ENCODE results near the gene SOWAHD. TPM values are rescaled to one million over a fixed set of nuclear protein-coding genes. Genes with fewer than 3 reads are reported as not detected.

SOWAHD gene, protein sequence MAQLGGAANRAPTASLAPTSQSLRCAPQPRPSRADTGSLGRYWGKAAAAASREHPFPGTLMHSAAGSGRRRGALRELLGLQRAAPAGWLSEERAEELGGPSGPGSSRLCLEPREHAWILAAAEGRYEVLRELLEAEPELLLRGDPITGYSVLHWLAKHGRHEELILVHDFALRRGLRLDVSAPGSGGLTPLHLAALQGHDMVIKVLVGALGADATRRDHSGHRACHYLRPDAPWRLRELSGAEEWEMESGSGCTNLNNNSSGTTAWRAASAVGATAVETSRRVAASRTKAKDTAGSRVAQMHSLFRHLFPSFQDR
- total RNA-seq, result 14.9 and 16.8 TPM in 2 replicates
- 15.5 TPM for total RNA-seq (2013)
- 1.3 and 3.8 TPM in 2 replicates for polyA plus RNA-seq
- 10.6 and 18.4 TPM in 2 replicates for polyA minus RNA-seq

DNA sequence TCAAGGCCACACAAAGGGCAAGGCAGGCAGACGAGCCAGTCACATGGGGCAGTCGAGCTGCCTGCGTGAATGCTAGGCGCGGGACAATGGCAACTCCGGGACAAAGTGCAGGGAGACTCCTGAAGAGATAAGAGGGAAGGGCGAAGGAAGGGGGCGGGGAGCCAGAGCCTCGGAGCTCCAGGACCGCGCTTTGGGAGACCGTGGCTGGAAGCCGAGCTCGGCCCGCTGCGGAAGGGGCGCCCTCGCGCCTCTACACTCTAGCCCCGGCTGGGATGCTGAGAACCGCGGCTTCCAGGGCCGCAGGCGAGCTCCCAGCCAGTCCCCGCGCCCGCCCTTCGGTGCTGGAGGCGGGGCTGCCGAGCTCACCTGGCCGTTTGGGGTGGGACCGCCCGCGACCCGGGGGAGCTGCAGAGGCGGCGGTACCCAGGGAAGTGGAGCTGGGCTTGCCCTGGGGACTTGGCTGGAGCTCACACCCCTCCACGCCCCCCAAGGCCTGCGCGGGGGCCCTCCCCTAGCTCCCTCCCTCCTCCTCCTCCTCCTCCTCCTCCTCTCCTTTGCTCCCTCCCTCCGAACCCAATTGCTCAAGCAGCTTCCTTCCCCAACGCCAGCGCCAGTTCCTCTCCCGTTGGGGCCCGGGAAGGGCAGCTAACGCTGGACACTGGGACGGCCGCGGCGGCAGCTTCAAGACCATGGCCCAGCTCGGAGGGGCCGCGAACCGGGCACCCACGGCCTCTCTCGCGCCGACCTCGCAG, at the start of gene SOWAHD:
Gene SOWAHD, plus strand, starts transcription at position 610 of the 752 bp plus-strand sequence. Its CDS starts 80 bp downstream, at position 690.
- peak within 1 kb of the TSS; percentile 78 for H3K4me2 ChIP-seq (replicated peaks; ENCODE audit: low read depth, low read length, poor library complexity, severe bottlenecking)
- H3K9me3 ChIP-seq (ENCODE audit: control extremely low read depth in 1 of 3, control insufficient read depth in 2 of 3, insufficient read depth in 1 of 3, low read length in 2 of 3), result no peaks in the 10 kb centered on the region
- CTCF ChIA-PET, result interaction anchor here (0.6 to 7.9 kb wide), 13 partner anchors 10 to 287 kb away, joined by 3 to 35 read pairs (median 5); partner anchors contain the start of genes NKRF and RPL39
- H3K9ac ChIP-seq (ENCODE audit: low read length), result peak within 1 kb of the TSS; percentile 72
- H3K4me1 ChIP-seq (ENCODE audit: control insufficient read depth in 2 of 2, insufficient read depth in 2 of 2, low read length in 2 of 2), result peaks cover 70 to 73% of the 10 kb centered on the region in 2 donors
- H3K27ac ChIP-seq (ENCODE audit: low read length in 2 of 2), result peak within 1 kb of the TSS; percentile 88 to 89
- Mint-ChIP-seq H3K4me3 (peak within 1 kb of the TSS; percentile 88), H3K9me3 (ENCODE audit: insufficient read depth) (no peaks in the 10 kb centered on the region), H3K27ac (peak within 1 kb of the TSS; percentile 98), H3K4me1 (peaks cover 65% of the 10 kb centered on the region), H3K27me3 (no peaks in the 10 kb centered on the region)
- TF ChIP-seq, protein P1, sequence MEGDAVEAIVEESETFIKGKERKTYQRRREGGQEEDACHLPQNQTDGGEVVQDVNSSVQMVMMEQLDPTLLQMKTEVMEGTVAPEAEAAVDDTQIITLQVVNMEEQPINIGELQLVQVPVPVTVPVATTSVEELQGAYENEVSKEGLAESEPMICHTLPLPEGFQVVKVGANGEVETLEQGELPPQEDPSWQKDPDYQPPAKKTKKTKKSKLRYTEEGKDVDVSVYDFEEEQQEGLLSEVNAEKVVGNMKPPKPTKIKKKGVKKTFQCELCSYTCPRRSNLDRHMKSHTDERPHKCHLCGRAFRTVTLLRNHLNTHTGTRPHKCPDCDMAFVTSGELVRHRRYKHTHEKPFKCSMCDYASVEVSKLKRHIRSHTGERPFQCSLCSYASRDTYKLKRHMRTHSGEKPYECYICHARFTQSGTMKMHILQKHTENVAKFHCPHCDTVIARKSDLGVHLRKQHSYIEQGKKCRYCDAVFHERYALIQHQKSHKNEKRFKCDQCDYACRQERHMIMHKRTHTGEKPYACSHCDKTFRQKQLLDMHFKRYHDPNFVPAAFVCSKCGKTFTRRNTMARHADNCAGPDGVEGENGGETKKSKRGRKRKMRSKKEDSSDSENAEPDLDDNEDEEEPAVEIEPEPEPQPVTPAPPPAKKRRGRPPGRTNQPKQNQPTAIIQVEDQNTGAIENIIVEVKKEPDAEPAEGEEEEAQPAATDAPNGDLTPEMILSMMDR (IDR thresholded peaks at IDR 0.05), result no peak
- no peak for TF ChIP-seq EZH2 (IDR thresholded peaks at IDR 0.05; ENCODE audit: borderline replicate concordance, insufficient read depth, low read depth, low read length, poor library complexity, severe bottlenecking)
- intact Hi-C loops (cut with micrococcal nuclease), result loop anchor here (1.0 to 5.0 kb wide), 4 partner anchors 28 to 151 kb away; partner anchors contain the start of genes NKRF and RPL39
- DNase-seq (peak; percentile 49), ATAC-seq (ENCODE audit: low read depth) (peak; percentile 40)
- POLR2A ChIA-PET, result interaction anchor here (0.9 to 1.7 kb wide), 3 partner anchors 65 to 152 kb away, joined by 3 to 5 read pairs (median 5); partner anchors contain the start of gene SEPTIN6
- no peaks in the 10 kb centered on the region for H4K20me1 ChIP-seq (ENCODE audit: control insufficient read depth, insufficient read depth, low read length, poor library complexity, severe bottlenecking)
- no peaks in the 10 kb centered on the region for H3K36me3 ChIP-seq (replicated peaks in 1 of 2; ENCODE audit: control extremely low read depth in 1 of 2, control insufficient read depth in 1 of 2, extremely low read depth in 1 of 2, insufficient read depth in 2 of 2, low read length in 1 of 2)
- peak within 1 kb of the TSS; percentile 62 for H2AFZ ChIP-seq (ENCODE audit: insufficient read depth, low read depth, low read length, poor library complexity, severe bottlenecking)
- H3K4me3 ChIP-seq (ENCODE audit: control extremely low read depth in 1 of 5, extremely low read depth in 1 of 5, insufficient read depth in 1 of 5, low read depth in 2 of 5, low read length in 4 of 5), result peak within 1 kb of the TSS; percentile 32 to 68 (median 58)
- H3K27me3 ChIP-seq (replicated peaks in 1 of 4; ENCODE audit: control extremely low read depth in 1 of 4, control insufficient read depth in 3 of 4, insufficient read depth in 4 of 4, low read length in 3 of 4), result no peaks in the 10 kb centered on the region
- WGBS (ENCODE audit: insufficient coverage), result 3% methylated on average over 58 of the region's 59 CpGs
- H3K79me2 ChIP-seq (ENCODE audit: control insufficient read depth, insufficient read depth, low read length), result peaks cover 5% of the 10 kb centered on the region

Data from B cell (primary cell).